ENCODE results near the gene MIF4GD. TPM values are rescaled to one million over a fixed set of nuclear protein-coding genes. Genes with fewer than 3 reads are reported as not detected.

MIF4GD gene
- total and polyA plus RNA-seq, 9 of the 15 experiments (the other 6 are each of a cell fraction or from before 2014, with no cell fraction given), result 11.8 to 63.8 (median 28.1) TPM

- TF ChIP-seq, protein P1, sequence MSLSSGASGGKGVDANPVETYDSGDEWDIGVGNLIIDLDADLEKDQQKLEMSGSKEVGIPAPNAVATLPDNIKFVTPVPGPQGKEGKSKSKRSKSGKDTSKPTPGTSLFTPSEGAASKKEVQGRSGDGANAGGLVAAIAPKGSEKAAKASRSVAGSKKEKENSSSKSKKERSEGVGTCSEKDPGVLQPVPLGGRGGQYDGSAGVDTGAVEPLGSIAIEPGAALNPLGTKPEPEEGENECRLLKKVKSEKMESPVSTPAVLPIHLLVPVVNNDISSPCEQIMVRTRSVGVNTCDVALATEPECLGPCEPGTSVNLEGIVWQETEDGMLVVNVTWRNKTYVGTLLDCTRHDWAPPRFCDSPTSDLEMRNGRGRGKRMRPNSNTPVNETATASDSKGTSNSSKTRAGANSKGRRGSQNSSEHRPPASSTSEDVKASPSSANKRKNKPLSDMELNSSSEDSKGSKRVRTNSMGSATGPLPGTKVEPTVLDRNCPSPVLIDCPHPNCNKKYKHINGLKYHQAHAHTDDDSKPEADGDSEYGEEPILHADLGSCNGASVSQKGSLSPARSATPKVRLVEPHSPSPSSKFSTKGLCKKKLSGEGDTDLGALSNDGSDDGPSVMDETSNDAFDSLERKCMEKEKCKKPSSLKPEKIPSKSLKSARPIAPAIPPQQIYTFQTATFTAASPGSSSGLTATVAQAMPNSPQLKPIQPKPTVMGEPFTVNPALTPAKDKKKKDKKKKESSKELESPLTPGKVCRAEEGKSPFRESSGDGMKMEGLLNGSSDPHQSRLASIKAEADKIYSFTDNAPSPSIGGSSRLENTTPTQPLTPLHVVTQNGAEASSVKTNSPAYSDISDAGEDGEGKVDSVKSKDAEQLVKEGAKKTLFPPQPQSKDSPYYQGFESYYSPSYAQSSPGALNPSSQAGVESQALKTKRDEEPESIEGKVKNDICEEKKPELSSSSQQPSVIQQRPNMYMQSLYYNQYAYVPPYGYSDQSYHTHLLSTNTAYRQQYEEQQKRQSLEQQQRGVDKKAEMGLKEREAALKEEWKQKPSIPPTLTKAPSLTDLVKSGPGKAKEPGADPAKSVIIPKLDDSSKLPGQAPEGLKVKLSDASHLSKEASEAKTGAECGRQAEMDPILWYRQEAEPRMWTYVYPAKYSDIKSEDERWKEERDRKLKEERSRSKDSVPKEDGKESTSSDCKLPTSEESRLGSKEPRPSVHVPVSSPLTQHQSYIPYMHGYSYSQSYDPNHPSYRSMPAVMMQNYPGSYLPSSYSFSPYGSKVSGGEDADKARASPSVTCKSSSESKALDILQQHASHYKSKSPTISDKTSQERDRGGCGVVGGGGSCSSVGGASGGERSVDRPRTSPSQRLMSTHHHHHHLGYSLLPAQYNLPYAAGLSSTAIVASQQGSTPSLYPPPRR (CRISPR knock-in tag; IDR thresholded peaks at IDR 0.05; ENCODE audit: borderline replicate concordance), result peak; percentile 36; the same call in 1 of the 2 replicates
- TF ChIP-seq, protein P2, sequence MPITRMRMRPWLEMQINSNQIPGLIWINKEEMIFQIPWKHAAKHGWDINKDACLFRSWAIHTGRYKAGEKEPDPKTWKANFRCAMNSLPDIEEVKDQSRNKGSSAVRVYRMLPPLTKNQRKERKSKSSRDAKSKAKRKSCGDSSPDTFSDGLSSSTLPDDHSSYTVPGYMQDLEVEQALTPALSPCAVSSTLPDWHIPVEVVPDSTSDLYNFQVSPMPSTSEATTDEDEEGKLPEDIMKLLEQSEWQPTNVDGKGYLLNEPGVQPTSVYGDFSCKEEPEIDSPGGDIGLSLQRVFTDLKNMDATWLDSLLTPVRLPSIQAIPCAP (CRISPR knock-in tag; IDR thresholded peaks at IDR 0.05; ENCODE audit: borderline replicate concordance), result no peak
- TF ChIP-seq, protein P3, sequence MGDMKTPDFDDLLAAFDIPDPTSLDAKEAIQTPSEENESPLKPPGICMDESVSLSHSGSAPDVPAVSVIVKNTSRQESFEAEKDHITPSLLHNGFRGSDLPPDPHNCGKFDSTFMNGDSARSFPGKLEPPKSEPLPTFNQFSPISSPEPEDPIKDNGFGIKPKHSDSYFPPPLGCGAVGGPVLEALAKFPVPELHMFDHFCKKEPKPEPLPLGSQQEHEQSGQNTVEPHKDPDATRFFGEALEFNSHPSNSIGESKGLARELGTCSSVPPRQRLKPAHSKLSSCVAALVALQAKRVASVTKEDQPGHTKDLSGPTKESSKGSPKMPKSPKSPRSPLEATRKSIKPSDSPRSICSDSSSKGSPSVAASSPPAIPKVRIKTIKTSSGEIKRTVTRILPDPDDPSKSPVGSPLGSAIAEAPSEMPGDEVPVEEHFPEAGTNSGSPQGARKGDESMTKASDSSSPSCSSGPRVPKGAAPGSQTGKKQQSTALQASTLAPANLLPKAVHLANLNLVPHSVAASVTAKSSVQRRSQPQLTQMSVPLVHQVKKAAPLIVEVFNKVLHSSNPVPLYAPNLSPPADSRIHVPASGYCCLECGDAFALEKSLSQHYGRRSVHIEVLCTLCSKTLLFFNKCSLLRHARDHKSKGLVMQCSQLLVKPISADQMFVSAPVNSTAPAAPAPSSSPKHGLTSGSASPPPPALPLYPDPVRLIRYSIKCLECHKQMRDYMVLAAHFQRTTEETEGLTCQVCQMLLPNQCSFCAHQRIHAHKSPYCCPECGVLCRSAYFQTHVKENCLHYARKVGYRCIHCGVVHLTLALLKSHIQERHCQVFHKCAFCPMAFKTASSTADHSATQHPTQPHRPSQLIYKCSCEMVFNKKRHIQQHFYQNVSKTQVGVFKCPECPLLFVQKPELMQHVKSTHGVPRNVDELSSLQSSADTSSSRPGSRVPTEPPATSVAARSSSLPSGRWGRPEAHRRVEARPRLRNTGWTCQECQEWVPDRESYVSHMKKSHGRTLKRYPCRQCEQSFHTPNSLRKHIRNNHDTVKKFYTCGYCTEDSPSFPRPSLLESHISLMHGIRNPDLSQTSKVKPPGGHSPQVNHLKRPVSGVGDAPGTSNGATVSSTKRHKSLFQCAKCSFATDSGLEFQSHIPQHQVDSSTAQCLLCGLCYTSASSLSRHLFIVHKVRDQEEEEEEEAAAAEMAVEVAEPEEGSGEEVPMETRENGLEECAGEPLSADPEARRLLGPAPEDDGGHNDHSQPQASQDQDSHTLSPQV (IDR thresholded peaks at IDR 0.05), result peak; percentile 42
- no peak for TF ChIP-seq SMAD2 (IDR thresholded peaks at IDR 0.05; ENCODE audit: low read depth, low read length)
- no peak for TF ChIP-seq POLR2G (IDR thresholded peaks at IDR 0.05; ENCODE audit: low read depth, low read length)
- TF ChIP-seq HMGN3 (IDR thresholded peaks at IDR 0.05; ENCODE audit: borderline replicate concordance, extremely low read depth, insufficient read length, low read depth, low read length), result no peak
- TF ChIP-seq LARP7 (IDR thresholded peaks at IDR 0.05), result no peak
- TF ChIP-seq FUS (optimal IDR thresholded peaks at IDR 0.05; ENCODE audit: low read depth, low read length), result no peak
- no peak for TF ChIP-seq BACH1 (tag; IDR thresholded peaks at IDR 0.05)
- TF ChIP-seq ZNF76 (CRISPR knock-in tag; IDR thresholded peaks at IDR 0.05; ENCODE audit: borderline replicate concordance), result no peak
- TF ChIP-seq PPARD (CRISPR knock-in tag; IDR thresholded peaks at IDR 0.05), result no peak
- no peak for TF ChIP-seq NR1H2 (CRISPR knock-in tag; IDR thresholded peaks at IDR 0.05)
- TF ChIP-seq FOSL1 (tag; conservative IDR thresholded peaks at IDR 0.05), result peak; percentile 96
- no peak for TF ChIP-seq PML (IDR thresholded peaks at IDR 0.05; ENCODE audit: low read length)
- TF ChIP-seq NCOA6 (IDR thresholded peaks at IDR 0.05), result no peak
- no peak for TF ChIP-seq FOXP4 (CRISPR knock-in tag; IDR thresholded peaks at IDR 0.05; ENCODE audit: borderline replicate concordance)
- no peak for TF ChIP-seq LEF1 (IDR thresholded peaks at IDR 0.05)
Measured at GRCh38 chr17:75289832-75290337, 18.9 kb upstream of the MIF4GD start (continued).

All from K562 (cell line).